Aorta (tissue), 5 donors: ENCODE measurements around the gene ABCC12. TPM values are rescaled to one million over a fixed set of nuclear protein-coding genes. Genes with fewer than 3 reads are reported as not detected.

Experiments used
- ATAC-seq: fragments of 200-7000 bp; cut with Tn5 transposase; one replicate; pipeline ENCODE4 v1.9.1; 2022; ENCODE audit warnings: moderate library complexity; ENCODE audit not compliant: low FRiP score
- DNase-seq, 2 donors: peaks; one replicate each; pipeline ENCODE4 v3.0.0-alpha.2; 2020
- H3K27ac ChIP-seq, 2 donors: one replicate each; pipeline ENCODE4 v1.5.1; 2013; ENCODE audit warnings: low read length in 2 of 2, mild to moderate bottlenecking in 2 of 2, moderate library complexity in 2 of 2, control low read depth in 1 of 2, inconsistent platforms in 1 of 2, low read depth in 1 of 2
- H3K27me3 ChIP-seq, 2 donors: one replicate each; pipeline ENCODE4 v1.6.1; 2013; ENCODE audit warnings: control low read depth in 1 of 2, low read length in 1 of 2, mild to moderate bottlenecking in 1 of 2, moderate library complexity in 1 of 2; ENCODE audit not compliant: insufficient read depth in 2 of 2, control insufficient read depth in 1 of 2
- H3K36me3 ChIP-seq, 2 donors: one replicate each; pipeline ENCODE4 v1.6.1; 2013; ENCODE audit warnings: control low read depth in 1 of 2, low read length in 1 of 2, mild to moderate bottlenecking in 1 of 2; ENCODE audit not compliant: insufficient read depth in 2 of 2, control insufficient read depth in 1 of 2
- H3K4me1 ChIP-seq, 2 donors: one replicate each; pipeline ENCODE4 v1.6.1; 2013; ENCODE audit warnings: low read length in 2 of 2, control low read depth in 1 of 2, mild to moderate bottlenecking in 1 of 2, moderate library complexity in 1 of 2; ENCODE audit not compliant: insufficient read depth in 2 of 2, control insufficient read depth in 1 of 2
- H3K4me3 ChIP-seq, 2 donors: one replicate each; pipeline ENCODE4 v1.5.1; 2013; ENCODE audit warnings: low read length in 2 of 2, control low read depth in 1 of 2, mild to moderate bottlenecking in 1 of 2
- H3K9me3 ChIP-seq: one replicate; pipeline ENCODE4 v1.6.1; 2013; ENCODE audit warnings: mild to moderate bottlenecking, low read length; ENCODE audit not compliant: control insufficient read depth
- WGBS, 2 donors: extraction: QIAGEN DNeasy Blood & Tissue Kit; methylation state at CpG; one replicate each; pipeline ENCODE4 v1.1.7; 2013; 5-methylcytosine and 5-hydroxymethylcytosine counted together
- intact Hi-C, 2 donors: fragments of 100-400 bp; cut with DNase I; formaldehyde crosslinking; loops; one replicate each; pipeline versions ENCODE4 v1.14.2 to v1.15.0; 2022
- polyA plus RNA-seq, 2 donors: library from polyadenylated mRNA; stranded (reverse); fragments of 200-250 nt; gene quantifications; one replicate each; pipeline ENCODE4 v1.2.3, GENCODE V29; 2013
- total RNA-seq, 2 donors: library from RNA; stranded (reverse); fragmentation: NEBNext Ultra II Directional; extraction: Animal tissue kit (Norgen Biotek cat#: 25700); gene quantifications; one replicate each; pipeline ENCODE4 v1.2.1, GENCODE V29; 2021
- donor health status: healthy with polysubstance abuse.
- donor health status: Bipolar disorder and iron deficiency.
- donor health status: DM: no; HTN: no; CAD: no.
- donor health status: DM: no; HTN: no; CAD: no.
- donor health status: DM: yes; HTN: yes; CAD: no.

The ABCC12 gene
- total and polyA plus RNA-seq, 4 donors: 0.05 TPM; not detected in 3

DNA sequence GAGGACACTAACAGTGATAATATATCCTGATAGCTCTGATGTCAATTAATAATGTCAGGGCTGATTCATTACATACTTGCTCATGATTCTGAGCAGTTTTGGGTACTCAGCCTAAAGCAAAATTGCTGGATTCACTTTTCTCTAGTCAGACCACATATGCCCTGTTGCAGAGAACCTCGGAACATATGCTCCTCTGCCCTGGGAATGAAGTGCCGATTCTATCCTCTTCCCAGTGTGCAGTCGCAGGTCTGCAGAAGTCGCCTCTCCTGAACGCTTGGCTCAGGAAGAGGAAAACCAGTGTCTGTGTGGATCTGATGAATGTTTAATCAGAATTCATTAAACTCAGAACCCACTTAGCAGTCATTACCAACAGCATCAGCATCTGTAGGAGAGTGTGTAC is 34.5 kb downstream of the ABCC12 start:
- Histone ChIP-seq H3K27me3 (no peaks in the 10 kb centered on the region), H3K27ac (no peak overlapping the region), H3K9me3 (no peaks in the 10 kb centered on the region), H3K36me3 (no peaks in the 10 kb centered on the region), H3K4me3 (no peak overlapping the region), H3K4me1 (no peaks in the 10 kb centered on the region)
- 89 to 90% methylated on average over 5 of the region's 5 CpGs for WGBS, 2 donors
- DNase-seq (no peak), ATAC-seq (no peak)
- intact Hi-C loops: no loop called here

DNA sequence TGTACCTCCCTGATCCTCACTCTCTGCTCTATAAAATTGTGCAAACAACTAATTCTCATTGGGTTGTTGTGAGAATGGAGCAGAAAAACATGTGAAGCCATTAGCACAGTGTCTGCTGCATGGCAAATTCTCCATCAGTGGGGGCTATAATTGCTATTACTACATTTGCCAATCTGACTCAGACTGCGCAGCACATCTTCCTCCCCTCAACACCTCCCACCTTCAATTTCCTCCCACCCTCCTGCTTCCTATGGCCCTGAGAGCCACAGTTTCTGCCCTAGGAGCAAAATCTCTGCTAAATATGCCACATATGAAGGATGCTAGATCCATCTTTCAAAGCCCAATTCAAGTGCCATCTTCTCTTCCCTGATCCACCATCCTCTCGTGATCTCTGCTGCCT is 37.0 kb downstream of the ABCC12 start:
- Histone ChIP-seq H3K4me3 (no peak overlapping the region), H3K4me1 (no peaks in the 10 kb centered on the region), H3K27me3 (no peaks in the 10 kb centered on the region), H3K27ac (no peak overlapping the region), H3K9me3 (no peaks in the 10 kb centered on the region), H3K36me3 (no peaks in the 10 kb centered on the region)
- DNase-seq: no peak
- 83 to 95% methylated on average over 2 of the region's 2 CpGs for WGBS, 2 donors
- no peak for ATAC-seq
- intact Hi-C loops: no loop called here

DNA sequence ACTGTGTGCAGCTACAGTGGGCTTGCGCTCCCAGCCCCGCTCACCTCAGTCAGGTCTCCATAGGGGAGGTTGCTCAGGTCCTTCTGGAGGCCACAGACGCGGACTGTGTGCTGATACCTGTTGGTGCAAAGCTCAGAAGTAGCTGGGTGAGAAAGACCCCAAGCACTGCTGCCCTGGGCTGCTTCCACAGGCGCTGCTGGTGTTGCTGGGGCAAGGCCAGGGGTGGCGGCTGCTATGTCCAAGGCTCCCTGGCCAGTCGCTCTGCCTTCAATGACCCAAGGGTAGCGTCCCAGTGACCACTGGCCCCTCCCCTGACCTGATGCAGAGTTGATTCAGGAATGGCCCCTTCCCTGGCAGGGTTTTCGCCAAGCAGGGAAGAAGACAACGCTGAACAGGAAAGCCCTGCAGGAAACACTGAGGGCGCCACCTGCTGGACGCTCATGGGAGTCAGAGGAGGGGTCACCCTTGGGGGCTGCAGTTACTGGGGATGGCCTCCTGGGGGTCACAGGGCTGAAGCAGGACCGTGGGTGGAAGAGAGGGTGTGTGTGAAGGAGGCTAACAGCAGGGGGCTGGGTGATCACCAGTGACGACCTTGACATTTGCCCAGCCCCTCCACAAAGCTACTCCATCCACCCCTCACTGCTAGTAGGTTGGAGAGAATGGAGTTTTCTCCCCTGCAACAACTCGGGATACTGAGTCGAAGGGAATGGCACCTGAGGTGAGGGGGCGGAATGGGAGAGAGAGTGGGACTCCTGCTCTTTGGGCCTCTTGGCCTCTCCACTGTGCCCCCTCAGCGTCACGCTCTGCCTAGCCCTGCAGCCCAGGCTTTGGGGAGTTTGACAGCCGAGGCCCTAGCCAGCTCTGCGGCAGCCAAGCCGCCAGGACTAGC is 38.3 kb downstream of the ABCC12 start:
- Histone ChIP-seq H3K4me3 (no peak overlapping the region), H3K27ac (no peak overlapping the region), H3K36me3 (no peaks in the 10 kb centered on the region), H3K27me3 (no peaks in the 10 kb centered on the region), H3K4me1 (no peaks in the 10 kb centered on the region), H3K9me3 (no peaks in the 10 kb centered on the region)
- DNase-seq (no peak), ATAC-seq (no peak)
- intact Hi-C loops: no loop called here
- 64 to 65% methylated on average over 21 to 22 of the region's 22 CpGs for WGBS, 2 donors

DNA sequence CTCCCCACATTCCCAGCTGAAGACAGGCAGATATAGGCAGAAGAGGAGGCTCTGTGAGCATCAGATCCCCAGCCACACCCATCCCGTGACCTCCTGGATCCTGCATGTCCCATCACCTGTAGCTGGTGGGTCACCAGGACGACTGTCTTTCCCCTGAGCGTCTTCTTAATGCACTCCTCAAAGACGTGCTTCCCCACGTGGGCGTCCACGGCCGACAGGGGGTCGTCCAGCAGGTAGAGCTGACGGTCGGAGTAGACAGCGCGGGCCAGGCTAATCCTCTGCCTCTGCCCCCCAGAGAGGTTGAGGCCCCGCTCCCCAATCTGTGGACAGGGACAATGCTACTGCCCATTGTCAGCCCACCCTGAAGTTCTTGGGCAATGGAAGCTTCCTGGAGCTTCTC is 40.5 kb downstream of the ABCC12 start:
- ATAC-seq (no peak), DNase-seq (no peak)
- no peaks in the 10 kb centered on the region for H3K27me3 ChIP-seq
- no peaks in the 10 kb centered on the region for H3K4me1 ChIP-seq
- H3K9me3 ChIP-seq: no peaks in the 10 kb centered on the region
- intact Hi-C loops: no loop called here
- H3K4me3 ChIP-seq: no peak overlapping the region
- no peaks in the 10 kb centered on the region for H3K36me3 ChIP-seq
- 89 to 92% methylated on average over 14 of the region's 14 CpGs for WGBS, 2 donors
- H3K27ac ChIP-seq: no peak overlapping the region

DNA sequence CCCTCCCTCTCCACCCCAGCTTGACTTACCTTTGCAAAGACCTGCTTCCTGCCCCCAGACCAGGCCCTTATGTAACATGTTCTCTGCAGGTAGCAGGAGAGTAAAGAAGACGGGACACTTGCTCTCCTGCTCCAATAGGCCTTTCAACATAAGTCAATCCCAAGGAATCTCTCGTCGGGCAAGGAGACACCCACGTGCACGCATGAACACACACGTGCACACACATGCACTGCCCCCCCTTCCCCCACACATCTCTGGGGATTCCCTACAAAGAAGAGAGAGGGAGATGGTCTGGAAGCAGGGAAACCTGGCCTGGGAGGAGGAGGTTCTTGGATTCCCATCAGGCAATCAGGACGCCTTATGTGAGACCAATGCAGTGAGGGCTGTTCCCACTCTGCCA is 41.4 kb downstream of the ABCC12 start:
- Histone ChIP-seq H3K4me1 (no peaks in the 10 kb centered on the region), H3K4me3 (no peak overlapping the region), H3K27me3 (no peaks in the 10 kb centered on the region), H3K9me3 (no peaks in the 10 kb centered on the region), H3K27ac (no peak overlapping the region), H3K36me3 (no peaks in the 10 kb centered on the region)
- 88% methylated on average over 7 of the region's 7 CpGs for WGBS, 2 donors
- DNase-seq (no peak), ATAC-seq (no peak)
- intact Hi-C loops: no loop called here

DNA sequence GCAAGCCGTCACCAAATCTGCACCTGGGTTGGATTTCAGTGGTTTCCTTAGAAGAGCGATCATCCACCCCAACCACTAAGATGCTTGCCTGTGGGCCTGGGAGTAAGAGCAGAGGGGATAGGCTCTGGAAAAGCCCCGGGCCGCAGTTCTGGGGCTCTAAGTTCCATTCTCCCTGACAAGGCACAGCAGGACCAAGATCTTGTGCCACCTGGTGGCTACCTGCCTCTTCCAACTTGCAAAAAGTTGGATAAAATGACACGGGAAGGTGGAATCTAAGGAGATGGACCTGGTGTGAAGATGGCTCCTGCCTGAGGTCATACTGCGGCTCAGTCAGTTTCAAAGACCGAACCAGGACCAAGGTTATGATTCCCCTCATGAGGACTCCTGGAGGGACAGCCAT is 42.3 kb downstream of the ABCC12 start:
- Histone ChIP-seq H3K27ac (no peak overlapping the region), H3K4me1 (no peaks in the 10 kb centered on the region), H3K36me3 (no peaks in the 10 kb centered on the region), H3K4me3 (no peak overlapping the region), H3K27me3 (no peaks in the 10 kb centered on the region), H3K9me3 (no peaks in the 10 kb centered on the region)
- intact Hi-C loops: no loop called here
- ATAC-seq: no peak
- 67 to 77% methylated on average over 7 of the region's 7 CpGs for WGBS, 2 donors
- DNase-seq: no peak

DNA sequence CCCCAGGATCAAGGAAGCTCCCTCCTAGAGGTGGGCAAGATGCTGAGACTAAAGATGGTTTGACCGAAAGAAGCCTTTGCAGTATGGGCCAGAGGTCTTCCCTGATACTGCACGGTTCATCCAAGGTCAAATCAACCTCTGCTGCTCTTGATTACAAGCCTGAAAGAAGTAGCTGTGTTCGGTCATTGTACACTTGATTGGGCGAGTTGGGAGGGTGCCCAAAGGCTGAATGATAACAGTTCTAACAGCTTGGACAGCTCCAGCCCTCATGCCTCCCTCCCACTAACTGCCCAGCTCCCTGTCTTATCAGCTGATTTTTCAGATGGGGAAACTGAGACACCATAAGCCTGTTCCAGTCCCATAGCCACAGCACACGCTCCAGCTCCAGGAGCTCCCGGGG is 42.8 kb downstream of the ABCC12 start:
- Histone ChIP-seq H3K4me3 (no peak overlapping the region), H3K27me3 (no peaks in the 10 kb centered on the region), H3K9me3 (no peaks in the 10 kb centered on the region), H3K27ac (no peak overlapping the region), H3K36me3 (no peaks in the 10 kb centered on the region), H3K4me1 (no peaks in the 10 kb centered on the region)
- DNase-seq: no peak
- WGBS, 2 donors: 71 to 73% methylated on average over 6 of the region's 6 CpGs
- ATAC-seq: no peak
- intact Hi-C loops: no loop called here

DNA sequence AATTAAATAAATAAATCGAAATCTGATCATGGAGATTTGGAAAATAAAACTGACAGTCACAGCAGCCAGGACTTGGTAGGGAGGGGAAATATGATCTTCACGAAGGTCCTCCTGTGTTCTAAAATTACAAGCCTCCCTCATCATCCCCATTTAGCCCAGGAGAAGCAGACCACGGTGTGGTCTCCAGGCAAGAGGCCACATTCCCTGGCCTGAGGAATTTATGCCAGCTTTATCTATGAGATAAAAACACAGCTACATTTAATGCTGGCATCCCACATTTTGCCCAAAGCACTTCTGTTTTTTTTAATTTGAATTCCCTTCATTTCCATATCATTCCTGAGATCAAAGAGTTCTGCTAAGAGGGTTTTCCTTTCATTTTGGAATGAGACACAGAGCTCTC is 43.2 kb downstream of the ABCC12 start:
- no peaks in the 10 kb centered on the region for H3K4me1 ChIP-seq
- intact Hi-C loops: no loop called here
- H3K9me3 ChIP-seq: no peaks in the 10 kb centered on the region
- DNase-seq: no peak
- H3K36me3 ChIP-seq: no peaks in the 10 kb centered on the region
- ATAC-seq: no peak
- H3K27ac ChIP-seq: no peak overlapping the region
- H3K27me3 ChIP-seq: no peaks in the 10 kb centered on the region
- no peak overlapping the region for H3K4me3 ChIP-seq
- WGBS, 2 donors: 24 to 27% methylated on average over 3 of the region's 3 CpGs

DNA sequence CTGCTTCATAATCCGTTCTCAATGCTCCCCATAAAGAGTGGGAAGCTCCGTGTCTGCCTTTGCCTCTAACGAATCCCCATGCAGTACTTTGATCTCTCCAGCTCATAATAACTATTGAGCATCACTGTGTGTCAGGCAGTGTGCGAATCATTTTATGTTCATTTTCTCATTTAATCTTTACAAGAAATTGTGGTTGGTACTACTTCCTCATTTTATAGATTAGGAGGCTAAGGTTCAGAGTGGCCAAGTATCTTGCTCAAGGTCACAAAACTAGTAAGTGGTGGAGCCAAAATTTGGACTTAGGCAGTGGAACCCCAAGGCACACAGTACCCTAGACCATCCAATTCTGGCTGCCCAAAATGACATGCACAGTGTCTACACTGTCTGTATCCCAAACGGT is 44.8 kb downstream of the ABCC12 start:
- ATAC-seq: no peak

More for the DNA sequence above, 44.8 kb downstream of the ABCC12 start:
- DNase-seq: no peak
- H3K4me1 ChIP-seq: no peaks in the 10 kb centered on the region
- H3K4me3 ChIP-seq: no peak overlapping the region
- 83 to 84% methylated on average over 5 of the region's 5 CpGs for WGBS, 2 donors
- H3K9me3 ChIP-seq: no peaks in the 10 kb centered on the region
- no peaks in the 10 kb centered on the region for H3K27me3 ChIP-seq
- H3K27ac ChIP-seq: no peak overlapping the region
- no peaks in the 10 kb centered on the region for H3K36me3 ChIP-seq
- intact Hi-C loops: no loop called here
